SK-N-SH (cell line): Measurements from ENCODE around the gene LMF1. TPM values are rescaled to one million over a fixed set of nuclear protein-coding genes. Genes with fewer than 3 reads are reported as not detected.

Source experiments
- CTCF ChIA-PET: fragments of 300-600, 350-600 bp; formaldehyde crosslinking; extraction: SDS; loops from one replicate; lab custom pipeline; 2021; lab: Yijun Ruan, JAX
- POLR2A ChIA-PET: fragments of 350-600 bp; sonication (Branson Sonifier 250); formaldehyde crosslinking; extraction: SDS; loops from one replicate; lab custom pipeline; 2020; ENCODE audit warnings: antibody characterized with exemption, inconsistent platforms; lab: Yijun Ruan, JAX
- DNase-seq: peaks from one replicate; pipeline ENCODE4 v3.0.0; 2012
- H2AFZ ChIP-seq: fragments of 200-600 bp; sonication (generic); 2 replicates; pipeline ENCODE4 v1.8.1; 2016; ENCODE audit warnings: antibody characterized with exemption, mild to moderate bottlenecking, low read depth
- H3F3A ChIP-seq: fragments of 200-600 bp; sonication (generic); replicated peaks from 2 replicates; pipeline ENCODE3; 2016; ENCODE audit warnings: antibody characterized with exemption, mild to moderate bottlenecking; ENCODE audit not compliant: insufficient read depth
- H3K27ac ChIP-seq, 2 experiments: fragments of 200-500 bp in 1 of 2; fragments of 200-600 bp in 1 of 2; sonication (Bioruptor generic) in 1 of 2; sonication (generic), shearing (Covaris generic) in 1 of 2; 2 replicates each; pipeline versions ENCODE4 v1.5.1 to v1.6.1; 2014 to 2016; ENCODE audit warnings: low read depth in 2 of 2, inconsistent platforms in 1 of 2, low read length in 1 of 2, mild to moderate bottlenecking in 1 of 2, mixed read lengths in 1 of 2
- H3K27me3 ChIP-seq: fragments of 200-600 bp; sonication (generic), shearing (Covaris generic); 2 replicates; pipeline ENCODE4 v1.6.1; 2016; ENCODE audit warnings: mixed run types; ENCODE audit not compliant: insufficient read depth
- H3K36me3 ChIP-seq, 2 experiments: fragments of 200-500 bp in 1 of 2; fragments of 200-600 bp in 1 of 2; sonication (Bioruptor generic) in 1 of 2; sonication (generic) in 1 of 2; replicated peaks in 1 of 2; 2 replicates each; pipeline versions ENCODE3 to v1.5.1; 2014 to 2016; ENCODE audit warnings: low read length in 1 of 2, mild to moderate bottlenecking in 1 of 2; ENCODE audit not compliant: insufficient read depth in 2 of 2, control insufficient read depth in 1 of 2
- H3K4me1 ChIP-seq, 2 experiments: fragments of 200-500 bp in 1 of 2; fragments of 200-600 bp in 1 of 2; sonication (Bioruptor generic) in 1 of 2; sonication (generic), shearing (Covaris generic) in 1 of 2; 2 replicates each; pipeline versions ENCODE4 v1.5.1 to v1.6.1; 2014 to 2016; ENCODE audit warnings: low read depth in 1 of 2, low read length in 1 of 2, mixed run types in 1 of 2; ENCODE audit not compliant: insufficient read depth in 2 of 2, control insufficient read depth in 1 of 2
- H3K4me2 ChIP-seq: fragments of 200-600 bp; sonication (generic), shearing (Covaris generic); 2 replicates; pipeline ENCODE4 v1.6.1; 2017; ENCODE audit warnings: mixed run types
- H3K4me3 ChIP-seq, 2 experiments: fragments of 200-500 bp in 1 of 2; fragments of 200-600 bp in 1 of 2; sonication (Bioruptor generic) in 1 of 2; sonication (generic), shearing (Covaris generic) in 1 of 2; 2 replicates each; pipeline versions ENCODE4 v1.5.1 to v1.8.1; 2014 to 2016; ENCODE audit warnings: low read depth in 2 of 2, inconsistent platforms in 1 of 2, low read length in 1 of 2, mild to moderate bottlenecking in 1 of 2, mixed read lengths in 1 of 2, moderate library complexity in 1 of 2
- H3K79me2 ChIP-seq: fragments of 200-600 bp; sonication (generic); 2 replicates; pipeline ENCODE4 v1.8.1; 2017; ENCODE audit warnings: mild to moderate bottlenecking; ENCODE audit not compliant: insufficient read depth
- H3K9ac ChIP-seq: fragments of 200-600 bp; sonication (generic); 2 replicates; pipeline ENCODE4 v1.6.1; 2017; ENCODE audit warnings: mixed run types
- H3K9me2 ChIP-seq: fragments of 200-600 bp; sonication (generic); 2 replicates; pipeline ENCODE4 v1.6.1; 2017; ENCODE audit warnings: mixed run types
- H3K9me3 ChIP-seq: fragments of 200-600 bp; sonication (generic); 2 replicates; pipeline ENCODE4 v1.6.1; 2017; ENCODE audit warnings: mixed run types, mild to moderate bottlenecking, moderate library complexity
- H4K20me1 ChIP-seq: fragments of 200-600 bp; sonication (generic); 2 replicates; pipeline ENCODE4 v1.6.1; 2017; ENCODE audit warnings: mild to moderate bottlenecking, mixed run types; ENCODE audit not compliant: insufficient read depth
- CHD2 ChIP-seq: fragments of 150-350 bp; IDR thresholded peaks from 2 replicates; pipeline ENCODE4 v1.6.1; 2018; ENCODE audit warnings: low read length; ENCODE audit not compliant: partially characterized antibody
- EP300 ChIP-seq, 2 experiments: IDR thresholded peaks; 2 replicates each; pipeline versions ENCODE4 v1.4.0 to v1.6.1; 2012; ENCODE audit warnings: borderline replicate concordance in 1 of 2, low read depth in 1 of 2, low read length in 1 of 2
- FOXJ3 ChIP-seq: sonication (generic); formaldehyde crosslinking; IDR thresholded peaks from 2 replicates; pipeline ENCODE4 v1.5.1; 2020; ENCODE audit warnings: mild to moderate bottlenecking, missing genetic modification reagents
- GABPA ChIP-seq: IDR thresholded peaks from 2 replicates; pipeline ENCODE4 v1.4.0; 2012; ENCODE audit warnings: low read depth, mild to moderate bottlenecking
- MXI1 ChIP-seq: IDR thresholded peaks from 2 replicates; pipeline ENCODE4 v1.6.1; 2012; ENCODE audit warnings: mild to moderate bottlenecking, low read depth, low read length, improper control_type of control experiment
- NFIC ChIP-seq: IDR thresholded peaks from 2 replicates; pipeline ENCODE4 v1.4.0; 2012; ENCODE audit warnings: borderline replicate concordance
- PBX3 ChIP-seq: IDR thresholded peaks from 2 replicates; pipeline ENCODE4; 2012
- POLR2AphosphoS5 ChIP-seq: IDR thresholded peaks from 2 replicates; pipeline ENCODE4 v1.6.1; 2012; ENCODE audit warnings: low read depth, low read length
- RCOR1 ChIP-seq: fragments of 150-350 bp; IDR thresholded peaks from 2 replicates; pipeline ENCODE4 v1.6.1; 2017; ENCODE audit warnings: antibody characterized with exemption, low read length
- REST ChIP-seq: IDR thresholded peaks from 2 replicates; pipeline ENCODE4 v1.6.1; 2012; ENCODE audit warnings: mild to moderate bottlenecking, low read depth, low read length, moderate library complexity
- RXRA ChIP-seq: IDR thresholded peaks from 2 replicates; pipeline ENCODE4 v1.4.0; 2012; ENCODE audit warnings: low read depth, mild to moderate bottlenecking, borderline replicate concordance
- SMC3 ChIP-seq: IDR thresholded peaks from 2 replicates; pipeline ENCODE4 v1.6.1; 2012; ENCODE audit warnings: low read depth, low read length, improper control_type of control experiment
- USF2 ChIP-seq: fragments of 150-350 bp; IDR thresholded peaks from 2 replicates; pipeline ENCODE4 v1.6.1; 2017; ENCODE audit warnings: antibody characterized with exemption, low read length, low read depth, borderline replicate concordance
- YY1 ChIP-seq: IDR thresholded peaks from 2 replicates; pipeline ENCODE4 v1.4.0; 2012; ENCODE audit warnings: low read depth, mild to moderate bottlenecking
- WGBS: methylation state at CpG from one replicate; pipeline ENCODE4 v1.1.6; 2017; ENCODE audit warnings: low lambda C conversion rate; 5-methylcytosine and 5-hydroxymethylcytosine counted together
- polyA plus RNA-seq, 3 experiments: library from polyadenylated mRNA; depleted of rRNA; stranded (reverse); fragments of >200 nt; gene quantifications; 2 replicates each; pipeline ENCODE4 v1.2.3, GENCODE V29; 2012

The LMF1 gene
- polyA plus RNA-seq, 1 of the 3 experiments (the other 2 are of a cell fraction): 5.7 TPM

DNA sequence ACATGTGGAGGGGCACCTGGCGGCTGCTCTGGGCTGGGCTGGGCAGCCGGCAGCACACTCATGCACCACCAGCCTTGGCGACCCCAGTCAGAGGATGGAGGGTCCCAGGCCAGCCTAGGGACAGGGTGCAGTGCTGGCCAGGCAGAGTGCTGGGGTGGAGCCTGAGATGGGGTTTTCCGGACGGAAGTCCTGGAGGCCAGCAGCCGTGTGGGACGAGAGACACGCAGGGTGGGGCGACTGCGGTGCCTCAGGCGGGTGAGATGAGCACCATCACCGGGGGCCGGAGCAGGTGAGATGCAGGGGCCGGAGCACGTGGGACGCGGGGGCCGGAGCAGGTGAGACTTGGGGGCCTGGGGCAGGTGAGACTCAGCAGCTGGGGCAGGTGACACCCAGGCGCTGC is 55.2 kb downstream of the LMF1 start (continued):
- TF ChIP-seq REST: no peak
- no peak for TF ChIP-seq CHD2

DNA sequence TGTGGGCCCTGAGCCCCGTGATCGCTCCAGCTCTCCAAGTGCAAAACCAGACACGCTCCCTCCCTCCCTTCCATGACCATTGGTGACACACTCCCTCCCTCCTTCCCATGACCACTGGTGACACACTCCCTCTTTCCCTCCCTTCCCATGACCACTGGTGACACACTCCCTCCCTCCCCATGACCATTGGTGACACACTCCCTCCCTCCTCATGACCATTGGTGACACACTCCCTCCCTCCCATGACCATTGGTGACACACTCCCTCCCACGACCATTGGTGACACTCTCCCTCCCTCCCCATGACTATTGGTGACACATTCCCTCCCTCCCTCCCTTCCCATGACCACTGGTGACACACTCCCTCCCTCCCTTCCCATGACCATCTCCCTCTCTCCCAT is 56.3 kb downstream of the LMF1 start:
- no peak for DNase-seq
- POLR2A ChIA-PET: no interaction called here
- no peaks in the 10 kb centered on the region for H4K20me1 ChIP-seq
- WGBS: 71% methylated on average over 4 of the region's 4 CpGs
- TF ChIP-seq RCOR1: no peak
- no peak for TF ChIP-seq SMC3
- TF ChIP-seq POLR2AphosphoS5: no peak
- TF ChIP-seq YY1: no peak
- TF ChIP-seq GABPA: no peak
- no peak for TF ChIP-seq PBX3
- TF ChIP-seq FOXJ3 (CRISPR knock-in tag): no peak
- TF ChIP-seq EP300 (IDR thresholded peaks at IDR 0.05; ENCODE audit: borderline replicate concordance in 1 of 2, low read depth in 1 of 2, low read length in 1 of 2): no peak
- no peak for TF ChIP-seq MXI1
- no peak for TF ChIP-seq USF2
- TF ChIP-seq NFIC: no peak
- no peak for TF ChIP-seq RXRA
- H3F3A ChIP-seq: no peaks in the 10 kb centered on the region
- CTCF ChIA-PET: no interaction called here
- no peaks in the 10 kb centered on the region for H3K79me2 ChIP-seq
- no peaks in the 10 kb centered on the region for H3K9me3 ChIP-seq
- H3K27me3 ChIP-seq: no peaks in the 10 kb centered on the region
- no peak overlapping the region for H3K9ac ChIP-seq
- no peaks in the 10 kb centered on the region for H3K4me1 ChIP-seq
- H3K4me3 ChIP-seq: no peak overlapping the region
- H3K9me2 ChIP-seq: no peaks in the 10 kb centered on the region
- no peak overlapping the region for H3K27ac ChIP-seq
- no peaks in the 10 kb centered on the region for H3K36me3 ChIP-seq
- H2AFZ ChIP-seq: no peak overlapping the region
- no peak overlapping the region for H3K4me2 ChIP-seq
